HCT116 (cell line): ENCODE data around the gene BCAS4. TPM values are rescaled to one million over a fixed set of nuclear protein-coding genes. Genes with fewer than 3 reads are reported as not detected.

Source experiments
- ATAC-seq: fragments of 200-7000 bp; cut with Tn5 transposase; 2 replicates; pipeline ENCODE4 v1.9.1; 2020; ENCODE audit warnings: mild to moderate bottlenecking, moderate library complexity
- BruUV-seq: library from RNA; stranded (reverse); fragments of 400-500 nt; replicated peaks from 2 replicates; lab custom pipeline; 2021; lab: Mats Ljungman, UMichigan
- CTCF ChIA-PET: fragments of 300-600 bp; sonication (Branson Sonifier 250); formaldehyde crosslinking; loops from one replicate; lab custom pipeline; 2021; ENCODE audit warnings: antibody characterized with exemption; lab: Charles Lee
- POLR2A ChIA-PET: fragments of 300-600, 350-600 bp; sonication (Branson Sonifier 250); formaldehyde crosslinking; loops from one replicate; lab custom pipeline; 2021; ENCODE audit warnings: antibody characterized with exemption; lab: Charles Lee
- RAD21 ChIA-PET, 2 experiments: fragments of 300-600 bp; sonication (Branson Sonifier 250); formaldehyde crosslinking; loops; one replicate each; lab custom pipeline; 2023; ENCODE audit warnings: low total read pairs in 2 of 2; ENCODE audit not compliant: uncharacterized antibody in 2 of 2, unreplicated experiment in 2 of 2, low non-redundant PET in 1 of 2; lab: Charles Lee
- DNase-seq: peaks from one replicate; pipeline ENCODE4 v3.0.0-alpha.2; 2010; ENCODE audit warnings: low read depth, low spot score
- H2AFZ ChIP-seq: fragments of 200-600 bp; shearing (Covaris generic), sonication (generic); 2 replicates; pipeline ENCODE4 v1.6.1; 2017; ENCODE audit warnings: low read depth, mixed run types, mixed read lengths, antibody characterized with exemption, low read length; ENCODE audit not compliant: poor library complexity, severe bottlenecking
- H3K27ac ChIP-seq: 2 replicates; pipeline ENCODE4 v1.5.1; 2012; ENCODE audit warnings: low read depth, low read length
- H3K27me3 ChIP-seq: fragments of 200-600 bp; sonication (generic); 2 replicates; pipeline ENCODE4 v1.6.1; 2016; ENCODE audit warnings: mixed run types, low read length, mixed read lengths; ENCODE audit not compliant: insufficient read depth
- H3K36me3 ChIP-seq, 2 experiments: fragments of 200-500 bp in 1 of 2; fragments of 200-600 bp in 1 of 2; sonication (Bioruptor generic) in 1 of 2; sonication (generic) in 1 of 2; 2 replicates each; pipeline versions ENCODE4 v1.5.1 to v1.6.1; 2014 to 2016; ENCODE audit warnings: low read length in 2 of 2, inconsistent platforms in 1 of 2, mixed read lengths in 1 of 2, mixed run types in 1 of 2; ENCODE audit not compliant: insufficient read depth in 2 of 2, control insufficient read depth in 1 of 2
- H3K4me1 ChIP-seq, 2 experiments: fragments of 200-600 bp in 1 of 2; sonication (generic) in 1 of 2; 2 replicates each; pipeline versions ENCODE4 v1.5.1 to v1.6.1; 2012 to 2017; ENCODE audit warnings: low read length in 2 of 2, inconsistent platforms in 1 of 2, mild to moderate bottlenecking in 1 of 2, mixed read lengths in 1 of 2, mixed run types in 1 of 2, moderate library complexity in 1 of 2; ENCODE audit not compliant: insufficient read depth in 2 of 2, control insufficient read depth in 1 of 2
- H3K4me2 ChIP-seq: fragments of 200-600 bp; sonication (generic); 2 replicates; pipeline ENCODE4 v1.6.1; 2017; ENCODE audit warnings: mixed run types, low read length, mixed read lengths
- H3K4me3 ChIP-seq, 2 experiments: fragments of 200-600 bp in 1 of 2; sonication (generic) in 1 of 2; replicated peaks in 1 of 2; 2 replicates each; pipeline ENCODE4 v1.5.1; 2011 to 2016; ENCODE audit warnings: low read length in 2 of 2, control low read depth in 1 of 2, low read depth in 1 of 2, mild to moderate bottlenecking in 1 of 2, mixed read lengths in 1 of 2, mixed run types in 1 of 2
- H3K79me2 ChIP-seq: fragments of 200-600 bp; sonication (generic); 2 replicates; pipeline ENCODE4 v1.6.1; 2017; ENCODE audit warnings: mild to moderate bottlenecking, mixed run types, low read length, moderate library complexity, mixed read lengths; ENCODE audit not compliant: insufficient read depth
- H3K9ac ChIP-seq: fragments of 200-600 bp; sonication (generic); 2 replicates; pipeline ENCODE4 v1.6.1; 2016; ENCODE audit warnings: low read length, mixed read lengths
- H3K9me2 ChIP-seq: fragments of 200-600 bp; sonication (generic), shearing (Covaris generic); 2 replicates; pipeline ENCODE4 v1.6.1; 2017; ENCODE audit warnings: mixed run types, mild to moderate bottlenecking, moderate library complexity; ENCODE audit not compliant: insufficient read depth
- H3K9me3 ChIP-seq, 2 experiments: fragments of 200-500 bp in 1 of 2; fragments of 200-600 bp in 1 of 2; sonication (Bioruptor generic) in 1 of 2; sonication (generic) in 1 of 2; 2 replicates each; pipeline ENCODE4 v1.6.1; 2014 to 2017; ENCODE audit warnings: low read length in 2 of 2, mixed read lengths in 2 of 2, inconsistent platforms in 1 of 2, low read depth in 1 of 2, mild to moderate bottlenecking in 1 of 2, mixed run types in 1 of 2, moderate library complexity in 1 of 2; ENCODE audit not compliant: control insufficient read depth in 1 of 2, insufficient read depth in 1 of 2
- H4K20me1 ChIP-seq: fragments of 200-600 bp; sonication (generic), shearing (Covaris generic); 2 replicates; pipeline ENCODE4 v1.6.1; 2017; ENCODE audit warnings: mixed run types, mild to moderate bottlenecking, moderate library complexity; ENCODE audit not compliant: insufficient read depth
- ATF3 ChIP-seq: IDR thresholded peaks from 2 replicates; pipeline ENCODE4 v1.6.1; 2012
- CBX3 ChIP-seq: IDR thresholded peaks from 2 replicates; pipeline ENCODE4 v1.6.1; 2012; ENCODE audit warnings: low read depth
- EGR1 ChIP-seq: IDR thresholded peaks from 2 replicates; pipeline ENCODE4 v1.6.1; 2012; ENCODE audit warnings: low read depth
- EZH2 ChIP-seq: fragments of 200-600 bp; sonication (generic); IDR thresholded peaks from 2 replicates; pipeline ENCODE4 v1.6.1; 2017; ENCODE audit warnings: antibody characterized with exemption, mixed run types
- FOSL1 ChIP-seq: IDR thresholded peaks from 2 replicates; pipeline ENCODE4 v1.6.1; 2012; ENCODE audit warnings: low read depth
- REST ChIP-seq: IDR thresholded peaks from 2 replicates; pipeline ENCODE4 v1.6.1; 2012; ENCODE audit warnings: low read depth
- SIN3A ChIP-seq: IDR thresholded peaks from 2 replicates; pipeline ENCODE4 v1.6.1; 2012; ENCODE audit warnings: low read depth
- TCF7L2 ChIP-seq: IDR thresholded peaks from 2 replicates; pipeline ENCODE4 v1.7.0; 2011; ENCODE audit warnings: borderline replicate concordance, inconsistent platforms; ENCODE audit not compliant: insufficient read depth, insufficient read length; ENCODE audit errors: extremely low read depth
- YY1 ChIP-seq: IDR thresholded peaks from 2 replicates; pipeline ENCODE4 v1.6.1; 2011; ENCODE audit warnings: low read length, low read depth, moderate library complexity, mild to moderate bottlenecking; ENCODE audit not compliant: insufficient replicate concordance; ENCODE audit errors: extremely low read depth
- ZNF274 ChIP-seq: fragments of 200-500 bp; sonication (Bioruptor generic); IDR thresholded peaks from 2 replicates; pipeline ENCODE4 v1.6.1; 2014; ENCODE audit warnings: mild to moderate bottlenecking, low read depth, low read length, inconsistent platforms
- intact Hi-C: fragments of 100-400 bp; cut with micrococcal nuclease; formaldehyde crosslinking; loops from 2 replicates; pipeline ENCODE4 v1.10.0; 2022
- total RNA-seq: library from RNA; stranded (reverse); gene quantifications from one replicate; pipeline ENCODE4 v1.2.1, GENCODE V29; 2021; ENCODE audit not compliant: unreplicated experiment

The BCAS4 gene
- total RNA-seq, 1 experiment from 2014 or later = 18.9 TPM

GRCh38 chr20:50903353-50904051 is 108.6 kb downstream of the BCAS4 start:
- intact Hi-C loops = no loop called here
- Histone ChIP-seq H3K4me2 (no peak overlapping the region), H3K27ac (no peak overlapping the region), H3K27me3 (no peaks in the 10 kb centered on the region), H3K79me2 (peaks cover 99% of the 10 kb centered on the region), H3K36me3 (peaks cover 24 to 39% of the 10 kb centered on the region in 2 experiments), H3K9me3 (no peaks in the 10 kb centered on the region)
- BruUV-seq = no TSS peak
- POLR2A ChIA-PET = no interaction called here
- TF ChIP-seq TCF7L2 (no peak), ATF3 (no peak), FOSL1 (no peak), YY1 (no peak), ZNF274 (no peak), CBX3 (no peak), SIN3A (no peak), EGR1 (no peak), REST (no peak), EZH2 (no peak)
- TF ChIP-seq, all 23 proteins: peak for 0
- no peaks in the 10 kb centered on the region for H3K4me1 ChIP-seq
- CTCF ChIA-PET = interaction anchor here (0.6 to 1.4 kb wide), 2 partner anchors 26 to 449 kb away, joined by 3 to 4 read pairs; no protein-coding TSS in a partner anchor
- no peak overlapping the region for H3K9ac ChIP-seq
- RAD21 ChIA-PET = no interaction called here
- H3K4me3 ChIP-seq = no peak overlapping the region
- H2AFZ ChIP-seq = no peak overlapping the region
- no peaks in the 10 kb centered on the region for H3K9me2 ChIP-seq
- ATAC-seq (no peak), DNase-seq (no peak)
- peaks cover 41% of the 10 kb centered on the region; the same call in 1 of the 2 replicates for H4K20me1 ChIP-seq
